ENCODE results near the gene NR4A3.

- TF ChIP-seq PAX5 (IDR thresholded peaks at IDR 0.05; ENCODE audit: insufficient read depth, low read length, severe bottlenecking) (no peak), POLR2AphosphoS5 (IDR thresholded peaks at IDR 0.05; ENCODE audit: low read depth, low read length) (no peak)
Measured at GRCh38 chr9:99828417-99829176, 6.9 kb downstream of the NR4A3 start.

Measured in GM12891 (cell line).